H1 (cell line): ENCODE measurements around the gene ASAP2. TPM values are rescaled to one million over a fixed set of nuclear protein-coding genes. Genes with fewer than 3 reads are reported as not detected.

ENCODE experiments used
- CTCF ChIA-PET: fragments of 300-600 bp; sonication (Branson Sonifier 250); formaldehyde crosslinking; loops from one replicate; lab custom pipeline; 2021; ENCODE audit not compliant: partially characterized antibody; lab: Charles Lee
- POLR2A ChIA-PET: fragments of 300-600 bp; sonication (Branson Sonifier 250); formaldehyde crosslinking; loops from one replicate; lab custom pipeline; 2021; ENCODE audit warnings: inconsistent platforms; ENCODE audit not compliant: partially characterized antibody; lab: Charles Lee
- DNase-seq, 2 experiments: peaks; one replicate each; pipeline versions ENCODE4 v3.0.0 to v3.0.0-alpha.2; 2010 to 2022; ENCODE audit warnings: low spot score in 2 of 2, low read depth in 1 of 2, mixed read lengths in 1 of 2
- FAIRE-seq: peaks from 2 replicates; lab custom pipeline; 2011; peaks lifted over from hg19 to GRCh38; lab: Jason Lieb, UNC
- H2AFZ ChIP-seq: 2 replicates; pipeline ENCODE4 v1.8.1; 2012; ENCODE audit warnings: low read length, inconsistent platforms
- H2AK5ac ChIP-seq: 2 replicates; pipeline ENCODE4 v1.6.1; 2013; ENCODE audit warnings: low read depth, low read length
- H2BK120ac ChIP-seq: replicated peaks from 2 replicates; pipeline ENCODE3; 2013; ENCODE audit warnings: low read depth, low read length, inconsistent platforms
- H2BK12ac ChIP-seq: 2 replicates; pipeline ENCODE4 v1.6.1; 2013; ENCODE audit warnings: low read depth, low read length
- H2BK15ac ChIP-seq: 2 replicates; pipeline ENCODE4 v1.6.1; 2013; ENCODE audit warnings: low read length
- H2BK20ac ChIP-seq: 2 replicates; pipeline ENCODE4 v1.6.1; 2013; ENCODE audit warnings: low read length
- H2BK5ac ChIP-seq: 2 replicates; pipeline ENCODE4 v1.6.1; 2013; ENCODE audit warnings: low read depth, low read length
- H3K14ac ChIP-seq: 2 replicates; pipeline ENCODE4 v1.6.1; 2013; ENCODE audit warnings: inconsistent platforms; ENCODE audit not compliant: insufficient read length
- H3K18ac ChIP-seq: 2 replicates; pipeline ENCODE4 v1.6.1; 2013; ENCODE audit warnings: low read length; ENCODE audit errors: extremely low read depth
- H3K23ac ChIP-seq: 2 replicates; pipeline ENCODE4 v1.6.1; 2013; ENCODE audit warnings: inconsistent platforms; ENCODE audit not compliant: insufficient read length
- H3K23me2 ChIP-seq: 2 replicates; pipeline ENCODE4 v1.6.1; 2013; ENCODE audit warnings: low read depth, low read length
- H3K27ac ChIP-seq: 2 replicates; pipeline ENCODE4 v1.6.1; 2011; ENCODE audit warnings: low read depth, low read length, inconsistent platforms
- H3K27me3 ChIP-seq, 4 experiments: replicated peaks in 1 of 4; 1 replicate in 1 of 4; 2 replicates in 3 of 4; pipeline versions ENCODE4 v1.6.1 to v1.8.1; 2011 to 2013; ENCODE audit warnings: low read length in 3 of 4, mild to moderate bottlenecking in 3 of 4, inconsistent platforms in 2 of 4, mixed read lengths in 2 of 4, moderate library complexity in 1 of 4; ENCODE audit not compliant: control insufficient read depth in 3 of 4, insufficient read depth in 3 of 4; ENCODE audit errors: extremely low read depth in 1 of 4
- H3K36me3 ChIP-seq, 4 experiments: 2 replicates each; pipeline versions ENCODE4 v1.6.1 to v1.8.1; 2011 to 2013; ENCODE audit warnings: mild to moderate bottlenecking in 4 of 4, low read length in 3 of 4, moderate library complexity in 2 of 4, control low read depth in 1 of 4, inconsistent platforms in 1 of 4; ENCODE audit not compliant: insufficient read depth in 4 of 4, control insufficient read depth in 2 of 4
- H3K4ac ChIP-seq: replicated peaks from 2 replicates; pipeline ENCODE3; 2013; ENCODE audit warnings: low read length, low read depth, mixed read lengths, inconsistent platforms; ENCODE audit not compliant: insufficient read length
- H3K4me1 ChIP-seq, 4 experiments: replicated peaks in 1 of 4; 1 replicate in 1 of 4; 2 replicates in 3 of 4; pipeline versions ENCODE4 v1.6.1 to v1.8.1; 2011 to 2013; ENCODE audit warnings: low read length in 3 of 4, inconsistent platforms in 2 of 4, mixed read lengths in 1 of 4; ENCODE audit not compliant: insufficient read depth in 4 of 4, control insufficient read depth in 3 of 4
- H3K4me2 ChIP-seq, 2 experiments: 2 replicates each; pipeline versions ENCODE4 v1.6.1 to v1.8.1; 2011 to 2013; ENCODE audit warnings: low read depth in 2 of 2, low read length in 2 of 2, control low read depth in 1 of 2, inconsistent platforms in 1 of 2, mild to moderate bottlenecking in 1 of 2; ENCODE audit not compliant: insufficient read depth in 1 of 2
- H3K4me3 ChIP-seq, 4 experiments: fragments of 200-600, 300-600 bp in 1 of 4; sonication (generic), shearing (Covaris generic), sonication (Bioruptor Twin) in 1 of 4; 2 replicates each; pipeline versions ENCODE4 v1.5.1 to v1.8.1; 2011 to 2016; ENCODE audit warnings: low read length in 4 of 4, low read depth in 3 of 4, control low read depth in 2 of 4, inconsistent platforms in 2 of 4, mild to moderate bottlenecking in 2 of 4, mixed read lengths in 1 of 4, moderate library complexity in 1 of 4; ENCODE audit not compliant: insufficient read depth in 2 of 4; ENCODE audit errors: extremely low read depth in 1 of 4
- H3K56ac ChIP-seq: replicated peaks from 2 replicates; pipeline ENCODE3; 2013; ENCODE audit warnings: low read depth, mild to moderate bottlenecking, mixed read lengths, low read length, inconsistent platforms; ENCODE audit not compliant: insufficient read length
- H3K79me1 ChIP-seq: 2 replicates; pipeline ENCODE4 v1.6.1; 2013; ENCODE audit warnings: low read depth, low read length, control low read depth
- H3K79me2 ChIP-seq, 2 experiments: 2 replicates each; pipeline versions ENCODE4 v1.6.1 to v1.8.1; 2012 to 2013; ENCODE audit warnings: low read length in 2 of 2, mild to moderate bottlenecking in 2 of 2, inconsistent platforms in 1 of 2; ENCODE audit not compliant: insufficient read depth in 2 of 2, control insufficient read depth in 1 of 2
- H3K9ac ChIP-seq, 4 experiments: replicated peaks in 1 of 4; 1 replicate in 1 of 4; 2 replicates in 3 of 4; pipeline versions ENCODE4 v1.6.1 to v1.8.1; 2011 to 2013; ENCODE audit warnings: low read depth in 3 of 4, low read length in 3 of 4, control low read depth in 2 of 4, mild to moderate bottlenecking in 2 of 4, moderate library complexity in 2 of 4, inconsistent platforms in 1 of 4; ENCODE audit errors: extremely low read depth in 1 of 4
- H3K9me3 ChIP-seq, 2 experiments: 2 replicates each; pipeline versions ENCODE4 v1.6.1 to v1.8.1; 2012 to 2013; ENCODE audit warnings: mild to moderate bottlenecking in 2 of 2, moderate library complexity in 2 of 2, control low read depth in 1 of 2, inconsistent platforms in 1 of 2, low read depth in 1 of 2, low read length in 1 of 2, mixed read lengths in 1 of 2; ENCODE audit not compliant: insufficient read depth in 2 of 2
- H4K20me1 ChIP-seq, 2 experiments: replicated peaks in 1 of 2; 2 replicates each; pipeline versions ENCODE3 to v1.8.1; 2011 to 2013; ENCODE audit warnings: inconsistent platforms in 2 of 2, low read length in 2 of 2, mild to moderate bottlenecking in 1 of 2; ENCODE audit not compliant: insufficient read depth in 2 of 2, control insufficient read depth in 1 of 2
- H4K5ac ChIP-seq: 2 replicates; pipeline ENCODE4 v1.6.1; 2013; ENCODE audit warnings: low read length, low read depth, mixed read lengths, inconsistent platforms; ENCODE audit not compliant: insufficient read length
- H4K8ac ChIP-seq: 2 replicates; pipeline ENCODE4 v1.8.0; 2013; ENCODE audit warnings: mild to moderate bottlenecking, moderate library complexity, low read length, inconsistent platforms; ENCODE audit not compliant: insufficient read depth; ENCODE audit errors: extremely low read depth
- H4K91ac ChIP-seq: replicated peaks from 2 replicates; pipeline ENCODE3; 2013; ENCODE audit warnings: low read length, mixed read lengths, inconsistent platforms; ENCODE audit not compliant: insufficient read length
- BACH1 ChIP-seq: IDR thresholded peaks from 2 replicates; pipeline ENCODE4 v1.6.1; 2012; ENCODE audit warnings: low read length, improper control_type of control experiment
- CBX8 ChIP-seq: fragments of 300-800, 300-1000 bp; sonication (generic); IDR thresholded peaks from 2 replicates; pipeline ENCODE4 v1.7.1; 2016; ENCODE audit warnings: low read depth, low read length, borderline replicate concordance
- CHD1 ChIP-seq: IDR thresholded peaks from 2 replicates; pipeline ENCODE4 v1.6.1; 2012; ENCODE audit warnings: low read depth, low read length, improper control_type of control experiment
- CTBP2 ChIP-seq: IDR thresholded peaks from 2 replicates; pipeline ENCODE4 v1.7.0; 2011; ENCODE audit warnings: borderline replicate concordance, mild to moderate bottlenecking, moderate library complexity, mixed read lengths, low read length; ENCODE audit not compliant: insufficient read depth, insufficient read length
- EP300 ChIP-seq, 2 experiments: IDR thresholded peaks; 1 replicate in 1 of 2; 2 replicates in 1 of 2; pipeline ENCODE4 v1.6.1; 2011 to 2012; ENCODE audit warnings: low read depth in 2 of 2, low read length in 2 of 2, mild to moderate bottlenecking in 2 of 2, borderline replicate concordance in 1 of 2, inconsistent platforms in 1 of 2, moderate library complexity in 1 of 2
- EZH2 ChIP-seq: fragments of 200-600 bp; sonication (generic); IDR thresholded peaks from 2 replicates; pipeline ENCODE4 v1.7.1; 2012; ENCODE audit warnings: low read depth, mild to moderate bottlenecking, moderate library complexity, low read length, inconsistent platforms; ENCODE audit not compliant: severe bottlenecking
- POLR2A ChIP-seq, 2 experiments: IDR thresholded peaks; 1 replicate in 1 of 2; 2 replicates in 1 of 2; pipeline ENCODE4 v1.6.1; 2011; ENCODE audit warnings: low read depth in 2 of 2, low read length in 2 of 2, mild to moderate bottlenecking in 2 of 2; ENCODE audit errors: control extremely low read depth in 1 of 2
- WGBS, 2 experiments: shearing (Covaris generic) in 1 of 2; methylation state at CpG; one replicate each; pipeline versions ENCODE4 v1.1.6 to v1.1.7; 2013 to 2015; ENCODE audit warnings: low lambda C conversion rate in 2 of 2, mixed read lengths in 2 of 2, inconsistent platforms in 1 of 2, low coverage in 1 of 2, missing lambda C conversion rate in 1 of 2; ENCODE audit not compliant: insufficient replicate concordance in 2 of 2, insufficient coverage in 1 of 2, insufficient read length in 1 of 2; ENCODE audit errors: extremely low coverage in 1 of 2, missing lambda C conversion rate in 1 of 2; 5-methylcytosine and 5-hydroxymethylcytosine counted together
- polyA plus RNA-seq, 7 experiments: library from polyadenylated mRNA; depleted of rRNA in 3 of 7; stranded (reverse) in 5 of 7; unstranded in 2 of 7; fragments of >200 nt in 5 of 7; fragments of 200-250 nt in 2 of 7; gene quantifications; 1 replicate in 5 of 7; 2 replicates in 1 of 7; 4 replicates in 1 of 7; pipeline versions ENCODE4 v1.2.1 to v1.2.3, GENCODE V29; 2011 to 2013; ENCODE audit warnings: missing spikeins in 2 of 7, mixed read lengths in 2 of 7
- total RNA-seq: library from RNA; stranded (reverse); fragmentation: NEBNext Ultra II Directional; extraction: Animal tissue kit (Norgen Biotek cat#: 25700); gene quantifications from 2 replicates; pipeline ENCODE4 v1.2.1, GENCODE V29; 2021

Gene ASAP2
- total and polyA plus RNA-seq, 2 of the 8 experiments (the other 6 are each of a cell fraction or from before 2014, with no cell fraction given), result 10.2 to 18.7 TPM

GRCh38 chr2:9189901-9190300 lies 16.7 kb upstream of the ASAP2 start:
- no peak overlapping the region for H3K4ac ChIP-seq
- POLR2A ChIA-PET, result no interaction called here
- no peak overlapping the region for H3K23ac ChIP-seq
- H2BK15ac ChIP-seq, result no peak overlapping the region
- no peaks in the 10 kb centered on the region for H3K23me2 ChIP-seq
- H2BK20ac ChIP-seq, result no peak overlapping the region
- no peaks in the 10 kb centered on the region for H4K20me1 ChIP-seq
- no peak overlapping the region for H3K56ac ChIP-seq
- FAIRE-seq (no peak), DNase-seq (no peak)
- CTCF ChIA-PET, result interaction anchor here (0.6 to 2.7 kb wide), 5 partner anchors 11 to 328 kb away, joined by 3 to 15 read pairs (median 4); no protein-coding TSS in a partner anchor
- no peak overlapping the region for H3K27ac ChIP-seq
- no peaks in the 10 kb centered on the region for H3K79me1 ChIP-seq
- no peak overlapping the region for H4K8ac ChIP-seq
- H3K27me3 ChIP-seq, result peaks cover 0 to 2% (median 0%) of the 10 kb centered on the region in 4 experiments; a peak in 3 of 7 replicates
- H2AK5ac ChIP-seq, result no peak overlapping the region
- H3K36me3 ChIP-seq, result no peaks in the 10 kb centered on the region
- no peaks in the 10 kb centered on the region for H3K9me3 ChIP-seq
- H4K91ac ChIP-seq, result no peak overlapping the region
- no peak overlapping the region for H3K14ac ChIP-seq
- H3K4me1 ChIP-seq, result peaks cover 0 to 4% (median 0%) of the 10 kb centered on the region in 4 experiments; a peak in 1 of 7 replicates
- no peak overlapping the region for H2BK12ac ChIP-seq
- no peaks in the 10 kb centered on the region for H3K79me2 ChIP-seq
- H4K5ac ChIP-seq, result no peak overlapping the region
- H3K9ac ChIP-seq, result no peak overlapping the region
- H2AFZ ChIP-seq, result no peak overlapping the region
- no peak overlapping the region for H2BK120ac ChIP-seq
- H2BK5ac ChIP-seq, result no peak overlapping the region
- WGBS, 2 experiments, result 95% methylated on average over 3 of the region's 3 CpGs; no CpG with 5 or more reads in 1 of the 2 experiments
- no peak overlapping the region for H3K4me2 ChIP-seq
- TF ChIP-seq BACH1 (no peak), EP300 (IDR thresholded peaks at IDR 0.05; ENCODE audit: borderline replicate concordance in 1 of 2, low read depth in 2 of 2, low read length in 2 of 2) (no peak), CHD1 (no peak), EZH2 (no peak), POLR2A (IDR thresholded peaks at IDR 0.05; ENCODE audit: control extremely low read depth in 1 of 2, low read depth in 2 of 2, low read length in 2 of 2) (no peak), CBX8 (no peak), CTBP2 (no peak)
- TF ChIP-seq, all 59 proteins: peak for 0
- Histone ChIP-seq H3K4me3 (no peak overlapping the region), H3K18ac (no peak overlapping the region)
